DND-41 (cell line): Measurements from ENCODE around the gene RHBDD3.
A peak's percentile ranks its signal among the peaks of the same experiment; 100 is the strongest.

Source experiments
- ATAC-seq: fragments of 200-7000 bp; cut with Tn5 transposase; 3 replicates; pipeline ENCODE4 v1.9.1; 2021; ENCODE audit warnings: low read depth; ENCODE audit not compliant: insufficient read depth
- DNase-seq: peaks from one replicate; pipeline ENCODE4 v3.0.0-alpha.2; 2020
- H2AFZ ChIP-seq: 2 replicates; pipeline ENCODE4 v1.6.0; 2012; ENCODE audit warnings: low read depth, low read length
- H3K27ac ChIP-seq: 2 replicates; pipeline ENCODE4 v1.5.1; 2012; ENCODE audit warnings: low read length, inconsistent platforms
- H3K27me3 ChIP-seq: fragments of 200-600 bp; sonication (generic); 2 replicates; pipeline ENCODE4 v1.6.0; 2012; ENCODE audit warnings: low read length, mild to moderate bottlenecking, inconsistent platforms; ENCODE audit not compliant: insufficient read depth, poor library complexity
- H3K36me3 ChIP-seq: 2 replicates; pipeline ENCODE4 v1.5.1; 2012; ENCODE audit warnings: low read length, inconsistent platforms; ENCODE audit not compliant: insufficient read depth
- H3K4me1 ChIP-seq: 2 replicates; pipeline ENCODE4 v1.5.1; 2012; ENCODE audit warnings: mild to moderate bottlenecking, low read length; ENCODE audit not compliant: insufficient read depth
- H3K4me2 ChIP-seq: 2 replicates; pipeline ENCODE4 v1.6.0; 2012; ENCODE audit warnings: mild to moderate bottlenecking, moderate library complexity, low read length, inconsistent platforms; ENCODE audit not compliant: insufficient read depth
- H3K4me3 ChIP-seq, 2 experiments: fragments of 200-600 bp in 1 of 2; shearing (Covaris generic) in 1 of 2; 2 replicates each; pipeline ENCODE4 v1.5.1; 2012 to 2016; ENCODE audit warnings: inconsistent platforms in 2 of 2, low read length in 2 of 2, mild to moderate bottlenecking in 2 of 2, low read depth in 1 of 2, moderate library complexity in 1 of 2
- H3K79me2 ChIP-seq: 2 replicates; pipeline ENCODE4 v1.6.0; 2012; ENCODE audit warnings: low read length, inconsistent platforms; ENCODE audit not compliant: insufficient read depth
- H3K9ac ChIP-seq: 2 replicates; pipeline ENCODE4 v1.6.0; 2012; ENCODE audit warnings: low read depth, mild to moderate bottlenecking, inconsistent platforms, low read length, moderate library complexity
- H3K9me3 ChIP-seq: 2 replicates; pipeline ENCODE4 v1.5.1; 2012; ENCODE audit warnings: low read length, moderate library complexity, mild to moderate bottlenecking, inconsistent platforms; ENCODE audit not compliant: insufficient read depth, severe bottlenecking
- H4K20me1 ChIP-seq: 2 replicates; pipeline ENCODE4 v1.6.0; 2012; ENCODE audit warnings: low read length; ENCODE audit not compliant: insufficient read depth
- EZH2 ChIP-seq: IDR thresholded peaks from 3 replicates; pipeline ENCODE4 v1.6.1; 2012; ENCODE audit warnings: borderline replicate concordance, low read depth, mild to moderate bottlenecking, moderate library complexity, low read length, inconsistent platforms; ENCODE audit not compliant: severe bottlenecking
- TF ChIP-seq, protein P1 (sequence below): IDR thresholded peaks from 2 replicates; pipeline ENCODE4 v1.5.1; 2012; ENCODE audit warnings: borderline replicate concordance, low read length, moderate library complexity, mild to moderate bottlenecking; ENCODE audit not compliant: poor library complexity, severe bottlenecking; ENCODE audit errors: extremely low read depth

RHBDD3 gene

DNA sequence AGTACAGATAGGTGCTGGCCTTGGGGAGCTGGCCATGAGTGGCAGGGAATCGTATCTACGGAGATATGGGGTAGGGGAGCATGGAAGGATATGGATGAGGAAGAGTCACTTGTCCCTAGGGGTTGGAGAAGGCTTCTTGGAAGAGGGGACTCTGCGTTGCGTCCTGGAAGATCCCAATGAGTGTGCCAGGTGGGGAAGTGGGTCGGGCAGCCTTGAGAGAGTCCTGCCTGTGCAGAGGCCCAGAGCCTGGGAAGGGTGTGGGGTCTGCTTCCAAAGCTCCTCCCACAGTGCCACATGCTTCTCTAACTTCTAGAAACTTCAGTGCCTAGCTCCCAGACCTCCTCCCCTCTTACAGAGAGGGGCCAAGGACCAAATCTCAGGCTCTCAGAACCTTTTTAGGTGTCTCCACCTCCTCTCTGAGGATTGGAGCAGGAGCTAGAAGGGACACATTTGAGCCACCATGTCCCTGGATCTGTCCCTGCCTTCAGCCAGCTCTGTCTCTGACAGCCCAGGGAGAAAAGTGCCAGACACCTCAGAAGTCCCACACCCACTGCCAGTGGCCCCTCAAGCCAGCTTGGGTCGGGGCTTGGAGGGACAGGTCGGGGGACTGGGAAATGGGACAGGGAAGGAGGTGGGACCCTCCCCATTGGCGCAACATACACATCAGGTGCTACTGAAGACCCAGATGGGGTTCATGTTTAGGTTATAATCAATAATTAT, 11.0 kb downstream of the RHBDD3 start:
- no peak overlapping the region for H3K4me2 ChIP-seq

DNA sequence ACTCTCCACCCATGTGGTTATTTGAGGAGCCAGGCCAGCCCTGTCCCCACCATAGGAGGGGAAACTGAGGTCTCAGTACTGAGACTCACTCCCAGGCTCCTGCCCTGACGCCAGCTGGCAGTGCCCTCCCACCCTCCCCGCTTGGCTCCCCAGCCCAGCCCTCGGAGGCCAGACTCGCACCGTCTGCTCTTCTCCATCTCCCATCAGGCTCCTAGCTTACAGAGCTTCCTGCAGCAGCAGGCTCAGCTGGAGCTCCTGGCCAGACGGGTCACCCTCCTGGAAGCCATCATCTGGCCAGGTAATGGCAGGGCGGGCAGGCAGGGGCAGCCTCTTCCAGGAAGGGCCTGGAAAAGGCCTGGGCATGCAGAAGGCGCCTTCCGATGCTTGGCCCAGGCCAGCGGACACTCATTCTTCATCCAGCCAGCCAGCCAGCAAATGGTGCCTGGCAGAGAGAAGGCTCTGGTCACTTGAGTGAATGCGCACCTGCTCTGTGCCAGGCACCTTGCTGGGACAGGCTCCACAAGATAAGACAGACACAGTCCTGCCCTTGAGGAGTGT, 12.6 kb downstream of the RHBDD3 start:
- DNase-seq: no peak
- Histone ChIP-seq H3K79me2 (no peaks in the 10 kb centered on the region), H3K4me2 (no peak overlapping the region), H3K4me3 (no peak overlapping the region), H3K4me1 (peaks cover 9% of the 10 kb centered on the region; the same call in 1 of the 2 replicates), H3K9ac (no peak overlapping the region), H3K27me3 (no peaks in the 10 kb centered on the region), H2AFZ (no peak overlapping the region), H3K27ac (no peak overlapping the region), H3K9me3 (no peaks in the 10 kb centered on the region), H4K20me1 (peaks cover 3% of the 10 kb centered on the region), H3K36me3 (peaks cover 44% of the 10 kb centered on the region)
- no peak for ATAC-seq
- TF ChIP-seq, protein P1, sequence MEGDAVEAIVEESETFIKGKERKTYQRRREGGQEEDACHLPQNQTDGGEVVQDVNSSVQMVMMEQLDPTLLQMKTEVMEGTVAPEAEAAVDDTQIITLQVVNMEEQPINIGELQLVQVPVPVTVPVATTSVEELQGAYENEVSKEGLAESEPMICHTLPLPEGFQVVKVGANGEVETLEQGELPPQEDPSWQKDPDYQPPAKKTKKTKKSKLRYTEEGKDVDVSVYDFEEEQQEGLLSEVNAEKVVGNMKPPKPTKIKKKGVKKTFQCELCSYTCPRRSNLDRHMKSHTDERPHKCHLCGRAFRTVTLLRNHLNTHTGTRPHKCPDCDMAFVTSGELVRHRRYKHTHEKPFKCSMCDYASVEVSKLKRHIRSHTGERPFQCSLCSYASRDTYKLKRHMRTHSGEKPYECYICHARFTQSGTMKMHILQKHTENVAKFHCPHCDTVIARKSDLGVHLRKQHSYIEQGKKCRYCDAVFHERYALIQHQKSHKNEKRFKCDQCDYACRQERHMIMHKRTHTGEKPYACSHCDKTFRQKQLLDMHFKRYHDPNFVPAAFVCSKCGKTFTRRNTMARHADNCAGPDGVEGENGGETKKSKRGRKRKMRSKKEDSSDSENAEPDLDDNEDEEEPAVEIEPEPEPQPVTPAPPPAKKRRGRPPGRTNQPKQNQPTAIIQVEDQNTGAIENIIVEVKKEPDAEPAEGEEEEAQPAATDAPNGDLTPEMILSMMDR: no peak
- no peak for TF ChIP-seq EZH2

More for the DNA sequence above, 11.0 kb downstream of the RHBDD3 start:
- Histone ChIP-seq H3K27ac (no peak overlapping the region), H3K9me3 (no peaks in the 10 kb centered on the region), H2AFZ (no peak overlapping the region), H3K4me3 (no peak overlapping the region), H3K36me3 (peaks cover 55% of the 10 kb centered on the region), H3K9ac (no peak overlapping the region), H3K79me2 (no peaks in the 10 kb centered on the region), H3K27me3 (no peaks in the 10 kb centered on the region), H3K4me1 (peaks cover 9% of the 10 kb centered on the region; the same call in 1 of the 2 replicates), H4K20me1 (peaks cover 3% of the 10 kb centered on the region)
- no peak for ATAC-seq
- no peak for DNase-seq
- TF ChIP-seq, protein P1: no peak
- TF ChIP-seq EZH2: no peak

DNA sequence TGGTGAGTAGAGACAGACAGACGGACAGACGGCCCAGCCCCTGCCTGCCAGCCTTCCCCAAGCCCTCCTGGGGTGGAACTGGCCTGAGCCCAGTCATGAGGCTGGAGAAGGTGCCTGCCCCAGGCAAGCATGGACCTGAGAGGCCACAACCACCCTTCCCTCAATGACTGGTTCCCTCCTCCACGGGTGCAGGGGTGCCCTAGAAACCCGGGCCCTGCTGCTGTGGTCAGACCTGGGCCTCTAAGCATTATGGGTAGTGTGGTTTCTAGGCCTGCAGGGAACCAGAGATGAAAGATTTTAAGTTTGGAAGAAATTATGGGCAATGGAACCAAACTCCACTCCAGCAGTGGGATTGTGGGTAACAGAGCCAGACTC, 13.5 kb downstream of the RHBDD3 start:
- H4K20me1 ChIP-seq: peaks cover 3% of the 10 kb centered on the region
- H3K27me3 ChIP-seq: no peaks in the 10 kb centered on the region
- H3K79me2 ChIP-seq: no peaks in the 10 kb centered on the region
- no peak overlapping the region for H3K4me3 ChIP-seq
- H2AFZ ChIP-seq: no peak overlapping the region
- DNase-seq: peak; percentile 47
- H3K27ac ChIP-seq: no peak overlapping the region
- peak; percentile 65 for ATAC-seq
- no peak overlapping the region for H3K4me2 ChIP-seq
- H3K9me3 ChIP-seq: no peaks in the 10 kb centered on the region
- no peak overlapping the region for H3K9ac ChIP-seq
- peaks cover 9% of the 10 kb centered on the region; the same call in 1 of the 2 replicates for H3K4me1 ChIP-seq
- H3K36me3 ChIP-seq: peaks cover 35% of the 10 kb centered on the region
- no peak for TF ChIP-seq EZH2
- TF ChIP-seq, protein P1: no peak
